ENCODE data around the gene EPHB1.
"Not testable (repeated sequence)": the region's sequence is repeated elsewhere in the genome, so short reads cannot be mapped to it uniquely, and the experiment has no call there.

EPHB1 gene

GRCh38 chr3:135106445-135106844 is 311.4 kb downstream of the EPHB1 start:
- Histone ChIP-seq H3K27ac (no peak overlapping the region), H3K9me3 (ENCODE audit: low read depth, low read length) (no peaks in the 10 kb centered on the region)

DNA sequence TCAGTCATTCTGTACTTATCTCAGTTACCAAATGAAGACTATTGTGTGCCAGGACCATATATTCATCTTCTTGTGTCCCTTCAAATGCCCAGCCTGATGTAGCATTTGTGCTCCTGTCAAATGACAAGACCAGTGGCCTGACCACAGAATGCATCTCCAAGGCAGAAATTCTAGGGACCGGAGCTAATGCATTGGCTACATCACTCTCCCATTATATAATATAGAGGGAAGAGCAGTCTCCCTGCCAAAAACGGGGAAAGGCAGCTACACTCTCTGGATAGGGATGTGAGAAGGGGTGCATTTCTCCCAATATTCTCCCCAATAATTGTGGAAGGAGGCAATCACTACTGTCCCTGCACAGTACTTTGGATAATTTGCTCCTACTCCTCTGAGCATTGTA is 312.0 kb downstream of the EPHB1 start:
- no peak for DNase-seq (ENCODE audit: low read depth, low spot score)
- Histone ChIP-seq H3K9ac (ENCODE audit: insufficient read length) (no peak overlapping the region), H3K27ac (no peak overlapping the region), H3K36me3 (ENCODE audit: insufficient read depth, low read length) (no peaks in the 10 kb centered on the region), H3K4me3 (no peak overlapping the region), H3K9me3 (ENCODE audit: low read depth, low read length) (no peaks in the 10 kb centered on the region)
- no peak for TF ChIP-seq FOXP2 (optimal IDR thresholded peaks at IDR 0.05; ENCODE audit: control extremely low read depth, extremely low read length, insufficient read depth)
- TF ChIP-seq EZH2 (IDR thresholded peaks at IDR 0.05) = no peak
- no peak for TF ChIP-seq POLR2AphosphoS5 (IDR thresholded peaks at IDR 0.05; ENCODE audit: borderline replicate concordance, low read depth, low read length)

More at GRCh38 chr3:135106445-135106844, 311.4 kb downstream of the EPHB1 start:
- DNase-seq (ENCODE audit: low read depth, low spot score) = peak; percentile 8
- Histone ChIP-seq H3K36me3 (ENCODE audit: insufficient read depth, low read length) (no peaks in the 10 kb centered on the region), H3K4me3 (no peak overlapping the region), H3K9ac (ENCODE audit: insufficient read length) (no peak overlapping the region)
- TF ChIP-seq FOXP2 (optimal IDR thresholded peaks at IDR 0.05; ENCODE audit: control extremely low read depth, extremely low read length, insufficient read depth) = no peak
- no peak for TF ChIP-seq EZH2 (IDR thresholded peaks at IDR 0.05)
- no peak for TF ChIP-seq POLR2AphosphoS5 (IDR thresholded peaks at IDR 0.05; ENCODE audit: borderline replicate concordance, low read depth, low read length)

DNA sequence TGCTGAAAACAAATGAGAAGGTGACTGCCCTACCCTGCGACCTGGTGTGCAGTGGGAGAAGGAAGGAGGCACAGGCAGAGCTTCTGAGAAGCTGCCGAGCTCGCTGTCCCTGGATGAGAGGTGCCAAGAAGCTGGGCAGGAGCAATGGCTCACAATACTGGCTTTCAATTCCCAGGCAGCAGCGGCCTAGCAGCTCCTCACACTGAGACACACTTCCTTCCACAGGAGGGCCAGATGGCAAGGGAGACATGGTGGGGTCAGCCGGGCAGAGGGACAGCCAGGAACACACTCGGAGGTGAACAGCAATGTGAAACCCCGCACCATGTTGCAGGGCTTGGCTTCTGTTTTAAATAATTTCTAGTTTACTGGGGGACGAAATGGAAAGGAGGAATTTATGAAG is 314.6 kb downstream of the EPHB1 start:
- H3K9me3 ChIP-seq (ENCODE audit: low read depth, low read length) = no peaks in the 10 kb centered on the region
- no peak overlapping the region for H3K9ac ChIP-seq (ENCODE audit: insufficient read length)
- TF ChIP-seq EZH2 (IDR thresholded peaks at IDR 0.05) (no peak), POLR2AphosphoS5 (IDR thresholded peaks at IDR 0.05; ENCODE audit: borderline replicate concordance, low read depth, low read length) (no peak), FOXP2 (optimal IDR thresholded peaks at IDR 0.05; ENCODE audit: control extremely low read depth, extremely low read length, insufficient read depth) (no peak)
- H3K4me3 ChIP-seq = no peak overlapping the region
- H3K27ac ChIP-seq = no peak overlapping the region
- no peaks in the 10 kb centered on the region for H3K36me3 ChIP-seq (ENCODE audit: insufficient read depth, low read length)
- DNase-seq (ENCODE audit: low read depth, low spot score) = no peak

DNA sequence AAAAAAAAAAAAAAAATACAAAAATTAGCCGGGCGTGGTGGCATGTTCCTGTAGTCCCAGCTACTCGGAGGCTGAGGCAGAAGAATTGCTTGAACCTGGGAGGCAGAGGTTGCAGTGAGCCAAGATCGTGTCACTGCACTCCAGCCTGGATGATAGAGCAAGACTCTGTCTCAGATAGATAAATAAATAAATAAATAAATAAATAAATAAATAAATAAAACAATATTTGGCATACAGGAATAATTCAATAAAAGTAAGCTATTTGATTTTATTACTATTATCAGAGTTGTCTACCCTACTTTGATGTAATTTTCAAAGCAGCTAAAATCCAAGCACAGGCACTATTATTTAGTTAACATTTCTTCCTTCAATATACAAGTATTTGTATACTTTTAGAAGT is 319.5 kb downstream of the EPHB1 start:
- H3K9me3 ChIP-seq (ENCODE audit: low read depth, low read length); H3K36me3 ChIP-seq (ENCODE audit: insufficient read depth, low read length); DNase-seq (ENCODE audit: low read depth, low spot score); H3K27ac ChIP-seq; H3K4me3 ChIP-seq; H3K9ac ChIP-seq (ENCODE audit: insufficient read length): not testable (repeated sequence)

DNA sequence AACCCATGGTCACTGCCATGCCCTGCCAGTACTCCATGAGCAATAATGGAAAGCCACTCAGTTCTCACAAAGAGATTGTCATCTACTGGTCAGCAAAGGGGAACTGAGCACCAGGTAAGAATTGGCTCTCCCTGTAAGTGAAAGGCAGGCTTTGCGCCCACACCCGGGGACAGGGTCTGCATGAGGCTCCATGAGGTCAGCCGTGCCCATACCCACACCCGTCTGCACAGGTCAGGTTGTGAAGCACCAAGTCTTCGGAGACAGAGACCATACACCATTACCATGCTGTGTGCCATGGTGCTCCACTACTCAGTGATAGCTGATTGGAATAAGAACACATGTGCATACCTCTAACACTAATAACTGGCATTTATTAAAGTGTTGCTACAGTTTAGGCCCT is 322.9 kb downstream of the EPHB1 start:
- TF ChIP-seq FOXP2 (optimal IDR thresholded peaks at IDR 0.05; ENCODE audit: control extremely low read depth, extremely low read length, insufficient read depth) (no peak), EZH2 (IDR thresholded peaks at IDR 0.05) (no peak), POLR2AphosphoS5 (IDR thresholded peaks at IDR 0.05; ENCODE audit: borderline replicate concordance, low read depth, low read length) (no peak)
- no peaks in the 10 kb centered on the region for H3K9me3 ChIP-seq (ENCODE audit: low read depth, low read length)
- H3K36me3 ChIP-seq (ENCODE audit: insufficient read depth, low read length) = no peaks in the 10 kb centered on the region
- DNase-seq (ENCODE audit: low read depth, low spot score) = no peak
- H3K27ac ChIP-seq = no peak overlapping the region
- H3K9ac ChIP-seq (ENCODE audit: insufficient read length) = no peak overlapping the region
- no peak overlapping the region for H3K4me3 ChIP-seq

GRCh38 chr3:135118792-135119191 is 323.7 kb downstream of the EPHB1 start:
- TF ChIP-seq EZH2 (IDR thresholded peaks at IDR 0.05) = no peak
- no peak for TF ChIP-seq FOXP2 (optimal IDR thresholded peaks at IDR 0.05; ENCODE audit: control extremely low read depth, extremely low read length, insufficient read depth)
- no peak for TF ChIP-seq POLR2AphosphoS5 (IDR thresholded peaks at IDR 0.05; ENCODE audit: borderline replicate concordance, low read depth, low read length)
- H3K27ac ChIP-seq = no peak overlapping the region
- DNase-seq (ENCODE audit: low read depth, low spot score) = no peak
- H3K9me3 ChIP-seq (ENCODE audit: low read depth, low read length) = no peaks in the 10 kb centered on the region
- H3K36me3 ChIP-seq (ENCODE audit: insufficient read depth, low read length) = no peaks in the 10 kb centered on the region
- no peak overlapping the region for H3K9ac ChIP-seq (ENCODE audit: insufficient read length)
- no peak overlapping the region for H3K4me3 ChIP-seq

- DNase-seq (ENCODE audit: low read depth, low spot score) = peak; percentile 6
- no peak overlapping the region for H3K9ac ChIP-seq (ENCODE audit: insufficient read length)
- TF ChIP-seq POLR2AphosphoS5 (IDR thresholded peaks at IDR 0.05; ENCODE audit: borderline replicate concordance, low read depth, low read length) (no peak), FOXP2 (optimal IDR thresholded peaks at IDR 0.05; ENCODE audit: control extremely low read depth, extremely low read length, insufficient read depth) (no peak), EZH2 (IDR thresholded peaks at IDR 0.05) (no peak)
- H3K4me3 ChIP-seq = no peak overlapping the region
- H3K9me3 ChIP-seq (ENCODE audit: low read depth, low read length) = no peaks in the 10 kb centered on the region
- no peaks in the 10 kb centered on the region for H3K36me3 ChIP-seq (ENCODE audit: insufficient read depth, low read length)
- H3K27ac ChIP-seq = no peak overlapping the region
Observed at GRCh38 chr3:135125171-135125801, 330.2 kb downstream of the EPHB1 start.

- Histone ChIP-seq H3K9me3 (ENCODE audit: low read depth, low read length) (no peaks in the 10 kb centered on the region), H3K9ac (ENCODE audit: insufficient read length) (no peak overlapping the region), H3K36me3 (ENCODE audit: insufficient read depth, low read length) (no peaks in the 10 kb centered on the region), H3K27ac (no peak overlapping the region), H3K4me3 (no peak overlapping the region)
- TF ChIP-seq EZH2 (IDR thresholded peaks at IDR 0.05) = no peak
- TF ChIP-seq FOXP2 (optimal IDR thresholded peaks at IDR 0.05; ENCODE audit: control extremely low read depth, extremely low read length, insufficient read depth) = no peak
- TF ChIP-seq POLR2AphosphoS5 (IDR thresholded peaks at IDR 0.05; ENCODE audit: borderline replicate concordance, low read depth, low read length) = no peak
- no peak for DNase-seq (ENCODE audit: low read depth, low spot score)
Observed at GRCh38 chr3:135127946-135128470, 332.9 kb downstream of the EPHB1 start.

GRCh38 chr3:135128818-135129217 is 333.8 kb downstream of the EPHB1 start:
- H3K9me3 ChIP-seq (ENCODE audit: low read depth, low read length) = no peaks in the 10 kb centered on the region
- TF ChIP-seq FOXP2 (optimal IDR thresholded peaks at IDR 0.05; ENCODE audit: control extremely low read depth, extremely low read length, insufficient read depth) = no peak

More at GRCh38 chr3:135128818-135129217, 333.8 kb downstream of the EPHB1 start:
- H3K27ac ChIP-seq = no peak overlapping the region
- H3K4me3 ChIP-seq = no peak overlapping the region
- no peak for DNase-seq (ENCODE audit: low read depth, low spot score)
- no peak overlapping the region for H3K9ac ChIP-seq (ENCODE audit: insufficient read length)
- no peaks in the 10 kb centered on the region for H3K36me3 ChIP-seq (ENCODE audit: insufficient read depth, low read length)
